GM18507 (cell line): ENCODE measurements around the gene CFAP43.

Experiments
- DNase-seq: peaks from one replicate; pipeline ENCODE4 v3.0.0; 2011; ENCODE audit warnings: low read depth; ENCODE audit not compliant: insufficient read length; ENCODE audit errors: extremely low spot score
- FAIRE-seq: peaks from 2 replicates; lab custom pipeline; 2011; peaks lifted over from hg19 to GRCh38; lab: Jason Lieb, UNC

Gene CFAP43

GRCh38 chr10:104231784-104232612 is at the start of gene CFAP43:
Gene CFAP43 (minus strand): TSS chr10:104232364. CDS start chr10:104232246, 118 bp downstream.
- FAIRE-seq (peak; percentile 99), DNase-seq (peak; percentile 100)

GRCh38 chr10:104281694-104282093 is 49.5 kb upstream of the CFAP43 start:
- no peak for DNase-seq
- no peak for FAIRE-seq

GRCh38 chr10:104279550-104280259 is 47.5 kb upstream of the CFAP43 start:
- DNase-seq (no peak), FAIRE-seq (no peak)

- DNase-seq (no peak), FAIRE-seq (no peak)
Observed at GRCh38 chr10:104277785-104278184, 45.6 kb upstream of the CFAP43 start.

- FAIRE-seq (no peak), DNase-seq (no peak)
Observed at GRCh38 chr10:104276192-104276591, 44.0 kb upstream of the CFAP43 start.

GRCh38 chr10:104274762-104275721 is 42.9 kb upstream of the CFAP43 start:
- peak; percentile 68 for FAIRE-seq
- DNase-seq: no peak

- DNase-seq (no peak), FAIRE-seq (no peak)
Observed at GRCh38 chr10:104273899-104274575, 41.9 kb upstream of the CFAP43 start.

GRCh38 chr10:104273286-104273685 is 41.1 kb upstream of the CFAP43 start:
- FAIRE-seq: no peak
- no peak for DNase-seq

GRCh38 chr10:104268713-104269645 is 36.8 kb upstream of the CFAP43 start, which contains the start of gene GSTO2:
Gene GSTO2 (plus strand): TSS chr10:104269184. CDS start chr10:104274916, 5,732 bp downstream.
- FAIRE-seq: peak; percentile 99
- peak; percentile 99 for DNase-seq

- no peak for DNase-seq
- FAIRE-seq: no peak
Observed at GRCh38 chr10:104268405-104268712, 36.2 kb upstream of the CFAP43 start.

GRCh38 chr10:104267721-104268404 is 35.7 kb upstream of the CFAP43 start:
- FAIRE-seq (no peak), DNase-seq (no peak)

GRCh38 chr10:104264783-104265182 is 32.6 kb upstream of the CFAP43 start:
- no peak for FAIRE-seq
- no peak for DNase-seq

GRCh38 chr10:104262055-104262454 is 29.9 kb upstream of the CFAP43 start:
- no peak for DNase-seq
- FAIRE-seq: no peak

- DNase-seq (no peak), FAIRE-seq (no peak)
Observed at GRCh38 chr10:104260775-104261115, 28.6 kb upstream of the CFAP43 start.

- FAIRE-seq: no peak
- no peak for DNase-seq
Observed at GRCh38 chr10:104259999-104260774, 28.0 kb upstream of the CFAP43 start.

- FAIRE-seq (no peak), DNase-seq (no peak)
Observed at GRCh38 chr10:104259456-104259855, 27.3 kb upstream of the CFAP43 start.

GRCh38 chr10:104258209-104258608 is 26.0 kb upstream of the CFAP43 start:
- DNase-seq (no peak), FAIRE-seq (no peak)
